ENCODE measurements around the gene ZNF205.

DNA sequence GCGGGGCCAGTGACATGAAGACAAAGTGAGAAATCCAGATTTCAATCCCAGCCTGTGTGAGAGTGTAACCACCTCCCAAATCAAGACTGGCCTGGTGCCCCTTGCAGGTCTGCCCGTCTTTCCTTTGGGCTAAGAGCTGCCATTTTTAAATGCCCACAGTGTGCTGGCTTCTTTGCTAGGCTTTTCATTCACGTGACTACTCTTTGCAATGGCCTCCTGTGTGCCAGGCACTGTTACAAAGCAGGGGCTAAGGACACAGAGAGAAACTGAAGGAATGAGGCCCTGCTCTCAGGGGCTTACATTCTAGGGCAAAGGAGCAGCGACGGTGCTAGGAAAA is 13.0 kb upstream of the ZNF205 start:
- TF ChIP-seq, protein P1, sequence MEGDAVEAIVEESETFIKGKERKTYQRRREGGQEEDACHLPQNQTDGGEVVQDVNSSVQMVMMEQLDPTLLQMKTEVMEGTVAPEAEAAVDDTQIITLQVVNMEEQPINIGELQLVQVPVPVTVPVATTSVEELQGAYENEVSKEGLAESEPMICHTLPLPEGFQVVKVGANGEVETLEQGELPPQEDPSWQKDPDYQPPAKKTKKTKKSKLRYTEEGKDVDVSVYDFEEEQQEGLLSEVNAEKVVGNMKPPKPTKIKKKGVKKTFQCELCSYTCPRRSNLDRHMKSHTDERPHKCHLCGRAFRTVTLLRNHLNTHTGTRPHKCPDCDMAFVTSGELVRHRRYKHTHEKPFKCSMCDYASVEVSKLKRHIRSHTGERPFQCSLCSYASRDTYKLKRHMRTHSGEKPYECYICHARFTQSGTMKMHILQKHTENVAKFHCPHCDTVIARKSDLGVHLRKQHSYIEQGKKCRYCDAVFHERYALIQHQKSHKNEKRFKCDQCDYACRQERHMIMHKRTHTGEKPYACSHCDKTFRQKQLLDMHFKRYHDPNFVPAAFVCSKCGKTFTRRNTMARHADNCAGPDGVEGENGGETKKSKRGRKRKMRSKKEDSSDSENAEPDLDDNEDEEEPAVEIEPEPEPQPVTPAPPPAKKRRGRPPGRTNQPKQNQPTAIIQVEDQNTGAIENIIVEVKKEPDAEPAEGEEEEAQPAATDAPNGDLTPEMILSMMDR (IDR thresholded peaks at IDR 0.05): no peak
- no peak for TF ChIP-seq POLR2A (IDR thresholded peaks at IDR 0.05)
